Epithelial cell of esophagus (primary cell): ENCODE data around the gene CLEC10A.

Experiments used
- DNase-seq: peaks from one replicate; pipeline ENCODE4 v3.0.0; 2010; ENCODE audit warnings: low read depth
- H3K4me3 ChIP-seq: 2 replicates; pipeline ENCODE4 v1.5.1; 2011; ENCODE audit warnings: mild to moderate bottlenecking, low read length, control low read depth
- TF ChIP-seq, protein P1 (sequence below): IDR thresholded peaks from 2 replicates; pipeline ENCODE4 v1.5.1; 2011; ENCODE audit warnings: low read depth, mild to moderate bottlenecking, low read length, control low read depth, inconsistent platforms; ENCODE audit not compliant: insufficient read depth; ENCODE audit errors: missing control alignments

The CLEC10A gene

DNA sequence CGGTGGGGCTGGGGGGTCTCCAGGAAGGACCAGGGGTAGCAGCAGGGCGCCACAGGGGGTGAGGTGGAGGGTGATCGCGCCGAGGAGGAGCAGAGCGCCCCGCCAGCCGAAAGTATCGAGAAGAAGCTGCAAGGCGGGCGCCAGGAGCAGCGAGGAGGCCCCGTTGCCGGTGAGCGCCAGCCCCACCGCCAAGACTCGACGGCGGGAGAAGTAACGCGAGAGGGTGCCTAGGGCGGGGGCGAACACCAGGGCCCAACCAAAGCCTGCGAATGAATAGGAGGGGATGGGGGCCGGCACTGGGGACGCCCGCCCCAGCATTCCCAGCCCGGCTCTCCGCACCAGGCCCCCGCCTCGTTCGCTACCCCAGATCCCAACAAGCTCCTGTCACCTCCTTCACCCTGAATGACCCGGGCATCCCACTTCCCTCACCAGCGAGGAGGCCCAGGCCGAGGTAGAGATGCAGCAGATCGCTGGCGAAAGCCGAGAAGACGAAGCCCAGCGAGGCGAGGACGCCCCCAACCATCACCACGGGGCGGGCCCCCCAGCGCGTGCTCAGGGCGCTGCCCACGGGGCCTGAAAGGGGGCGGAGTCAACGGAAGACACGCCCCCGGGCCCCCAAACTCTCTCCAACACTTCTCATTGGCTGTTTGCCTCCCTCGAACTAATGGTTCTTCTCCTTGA lies 37.4 kb downstream of the CLEC10A start:
- no peak for DNase-seq
- TF ChIP-seq, protein P1, sequence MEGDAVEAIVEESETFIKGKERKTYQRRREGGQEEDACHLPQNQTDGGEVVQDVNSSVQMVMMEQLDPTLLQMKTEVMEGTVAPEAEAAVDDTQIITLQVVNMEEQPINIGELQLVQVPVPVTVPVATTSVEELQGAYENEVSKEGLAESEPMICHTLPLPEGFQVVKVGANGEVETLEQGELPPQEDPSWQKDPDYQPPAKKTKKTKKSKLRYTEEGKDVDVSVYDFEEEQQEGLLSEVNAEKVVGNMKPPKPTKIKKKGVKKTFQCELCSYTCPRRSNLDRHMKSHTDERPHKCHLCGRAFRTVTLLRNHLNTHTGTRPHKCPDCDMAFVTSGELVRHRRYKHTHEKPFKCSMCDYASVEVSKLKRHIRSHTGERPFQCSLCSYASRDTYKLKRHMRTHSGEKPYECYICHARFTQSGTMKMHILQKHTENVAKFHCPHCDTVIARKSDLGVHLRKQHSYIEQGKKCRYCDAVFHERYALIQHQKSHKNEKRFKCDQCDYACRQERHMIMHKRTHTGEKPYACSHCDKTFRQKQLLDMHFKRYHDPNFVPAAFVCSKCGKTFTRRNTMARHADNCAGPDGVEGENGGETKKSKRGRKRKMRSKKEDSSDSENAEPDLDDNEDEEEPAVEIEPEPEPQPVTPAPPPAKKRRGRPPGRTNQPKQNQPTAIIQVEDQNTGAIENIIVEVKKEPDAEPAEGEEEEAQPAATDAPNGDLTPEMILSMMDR, result no peak
- H3K4me3 ChIP-seq, result peak overlapping the region; percentile 35

DNA sequence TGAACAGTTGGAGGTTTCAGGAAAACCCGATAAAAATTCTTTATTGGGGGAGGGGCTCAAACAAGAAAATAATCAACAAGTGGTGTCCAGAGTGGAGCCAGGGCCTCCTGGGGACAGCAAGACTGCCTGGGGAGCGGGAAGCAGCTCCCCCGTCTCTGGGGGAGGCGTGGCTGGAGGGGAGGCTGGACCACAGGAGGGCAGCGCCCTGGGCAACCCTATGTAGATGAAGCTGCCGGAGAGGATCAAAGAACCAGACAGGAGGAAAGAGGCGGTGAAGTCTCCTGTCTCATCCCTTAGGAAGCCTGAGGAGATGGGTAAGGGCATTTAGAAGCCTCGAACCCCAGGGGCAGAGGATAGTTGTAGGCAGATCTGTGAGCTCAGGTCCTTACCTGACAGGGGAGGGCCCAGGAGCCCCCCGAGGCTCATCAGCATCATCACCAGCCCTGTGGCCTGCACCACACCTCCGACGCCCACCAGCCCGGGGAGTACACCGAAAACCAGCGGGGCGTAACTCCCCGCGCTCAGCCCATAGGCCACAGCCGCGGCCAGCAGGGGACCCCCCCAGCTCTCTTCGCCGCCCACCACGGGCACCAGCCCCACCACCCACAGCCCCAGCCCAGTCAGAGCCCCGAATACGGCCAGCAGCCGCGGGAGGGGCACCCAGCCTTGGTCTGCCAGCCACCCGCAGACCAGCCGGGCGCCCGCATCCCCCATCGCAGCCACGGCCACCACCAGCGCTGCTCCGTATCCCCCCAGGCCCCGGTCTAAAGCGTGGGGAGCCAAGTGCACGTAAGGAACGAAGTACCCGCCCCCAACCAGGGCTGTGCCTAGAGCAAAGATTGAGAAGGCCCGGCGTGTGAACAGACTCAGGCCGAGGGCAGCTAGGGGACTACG lies 38.2 kb downstream of the CLEC10A start:
- DNase-seq, result no peak
- TF ChIP-seq, protein P1, result no peak
- no peak overlapping the region for H3K4me3 ChIP-seq

DNA sequence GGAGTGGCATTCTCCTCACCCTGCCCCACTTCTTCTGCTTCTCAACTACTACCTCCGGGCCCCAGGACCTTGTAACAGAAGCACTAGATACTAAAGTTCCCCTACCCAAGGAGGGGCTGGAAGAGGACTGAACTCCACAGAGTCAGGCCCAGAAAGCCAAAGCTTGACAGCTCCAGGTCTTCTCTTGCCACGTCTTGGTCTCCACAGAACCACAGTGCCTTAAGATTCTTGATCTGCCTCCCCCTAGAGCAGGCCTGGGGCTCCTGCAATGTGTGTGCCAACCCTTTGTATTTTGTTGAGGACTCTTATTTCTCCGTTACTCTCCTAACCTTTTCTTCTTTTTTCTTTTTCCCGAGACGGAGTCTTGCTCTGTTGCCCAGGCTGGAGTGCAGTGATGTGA lies 40.2 kb downstream of the CLEC10A start:
- DNase-seq, result no peak
- no peak overlapping the region for H3K4me3 ChIP-seq
- TF ChIP-seq, protein P1, result no peak

DNA sequence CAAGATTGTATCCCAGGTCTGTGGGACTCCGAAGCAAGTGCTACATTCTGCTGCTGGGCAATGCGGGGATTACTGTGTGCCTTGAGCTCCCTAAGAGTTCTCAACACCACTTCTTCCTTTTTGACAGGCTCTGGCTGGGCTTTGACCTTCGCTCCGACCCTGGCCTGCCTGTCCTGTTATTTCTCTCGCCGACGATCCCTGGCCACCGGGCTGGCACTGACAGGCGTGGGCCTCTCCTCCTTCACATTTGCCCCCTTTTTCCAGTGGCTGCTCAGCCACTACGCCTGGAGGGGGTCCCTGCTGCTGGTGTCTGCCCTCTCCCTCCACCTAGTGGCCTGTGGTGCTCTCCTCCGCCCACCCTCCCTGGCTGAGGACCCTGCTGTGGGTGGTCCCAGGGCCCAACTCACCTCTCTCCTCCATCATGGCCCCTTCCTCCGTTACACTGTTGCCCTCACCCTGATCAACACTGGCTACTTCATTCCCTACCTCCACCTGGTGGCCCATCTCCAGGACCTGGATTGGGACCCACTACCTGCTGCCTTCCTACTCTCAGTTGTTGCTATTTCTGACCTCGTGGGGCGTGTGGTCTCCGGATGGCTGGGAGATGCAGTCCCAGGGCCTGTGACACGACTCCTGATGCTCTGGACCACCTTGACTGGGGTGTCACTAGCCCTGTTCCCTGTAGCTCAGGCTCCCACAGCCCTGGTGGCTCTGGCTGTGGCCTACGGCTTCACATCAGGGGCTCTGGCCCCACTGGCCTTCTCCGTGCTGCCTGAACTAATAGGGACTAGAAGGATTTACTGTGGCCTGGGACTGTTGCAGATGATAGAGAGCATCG lies 41.8 kb downstream of the CLEC10A start:
- TF ChIP-seq, protein P1, result no peak
- H3K4me3 ChIP-seq, result no peak overlapping the region
- no peak for DNase-seq

DNA sequence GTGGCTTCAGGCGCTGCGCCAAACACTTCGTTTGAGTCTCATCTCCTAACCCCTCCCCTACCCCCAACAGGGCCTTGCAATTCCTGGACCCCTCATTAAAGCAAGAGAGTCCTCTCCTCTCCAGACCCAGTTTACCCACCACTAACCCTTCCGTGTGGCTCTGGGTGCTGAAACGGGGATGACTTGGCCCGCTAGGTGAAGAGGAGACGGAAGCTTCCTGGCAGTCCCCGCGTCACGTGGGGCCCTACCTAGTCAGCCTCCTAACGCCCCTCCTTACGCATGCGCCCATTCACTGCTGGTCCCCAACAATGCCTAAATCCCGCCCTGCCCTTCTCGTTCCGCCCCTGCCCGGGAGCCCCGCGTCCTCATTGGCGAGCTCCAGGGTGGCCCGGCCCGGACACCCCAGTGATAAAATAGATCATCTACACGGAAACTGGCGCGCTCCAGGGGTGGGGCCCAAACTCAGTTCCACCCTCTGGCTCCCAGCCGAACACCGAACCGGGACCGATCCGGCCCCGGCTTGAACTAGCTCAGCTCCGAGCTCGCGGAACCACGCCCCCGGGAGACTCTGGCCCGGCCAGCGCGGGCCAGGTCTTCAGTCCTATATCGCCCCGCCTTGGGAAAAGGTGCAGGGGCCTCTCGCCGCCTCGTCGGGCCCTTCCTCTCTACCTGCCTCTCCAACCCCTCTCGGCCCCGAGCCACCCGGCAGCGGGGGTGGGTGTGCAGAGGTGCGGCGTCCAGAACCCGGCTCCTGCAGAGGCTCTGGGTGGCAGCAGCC lies 44.3 kb downstream of the CLEC10A start, which contains the start of gene SLC16A13:
TSS of gene SLC16A13 (plus strand) at position 425 of the 778 bp plus-strand sequence. CDS start 368 bp downstream, outside the sequence.
- peak; percentile 99 for DNase-seq
- TF ChIP-seq, protein P1, result no peak
- peak within 1 kb of the TSS; percentile 65 for H3K4me3 ChIP-seq
